ENCODE results near the gene ESRRG. TPM values are rescaled to one million over a fixed set of nuclear protein-coding genes. Genes with fewer than 3 reads are reported as not detected.

Gene ESRRG
- total RNA-seq, 2 donors from 2014 or later, result 4.1 to 16.2 TPM

GRCh38 chr1:216521477-216521876, 201.8 kb downstream of the ESRRG start:
- Histone ChIP-seq H3K36me3 (no peaks in the 10 kb centered on the region), H3K27me3 (replicated peaks; ENCODE audit: insufficient read depth) (no peaks in the 10 kb centered on the region), H3K4me3 (no peak overlapping the region), H3K27ac (no peak overlapping the region), H3K9me3 (no peaks in the 10 kb centered on the region), H3K4me1 (replicated peaks) (no peaks in the 10 kb centered on the region)
- DNase-seq (ENCODE audit: low spot score), result no peak
- intact Hi-C loops (cut with DNase I), result no loop called here
- TF ChIP-seq POLR2AphosphoS5 (IDR thresholded peaks at IDR 0.05) (no peak), POLR2A (IDR thresholded peaks at IDR 0.05) (no peak)
- TF ChIP-seq, protein P1, sequence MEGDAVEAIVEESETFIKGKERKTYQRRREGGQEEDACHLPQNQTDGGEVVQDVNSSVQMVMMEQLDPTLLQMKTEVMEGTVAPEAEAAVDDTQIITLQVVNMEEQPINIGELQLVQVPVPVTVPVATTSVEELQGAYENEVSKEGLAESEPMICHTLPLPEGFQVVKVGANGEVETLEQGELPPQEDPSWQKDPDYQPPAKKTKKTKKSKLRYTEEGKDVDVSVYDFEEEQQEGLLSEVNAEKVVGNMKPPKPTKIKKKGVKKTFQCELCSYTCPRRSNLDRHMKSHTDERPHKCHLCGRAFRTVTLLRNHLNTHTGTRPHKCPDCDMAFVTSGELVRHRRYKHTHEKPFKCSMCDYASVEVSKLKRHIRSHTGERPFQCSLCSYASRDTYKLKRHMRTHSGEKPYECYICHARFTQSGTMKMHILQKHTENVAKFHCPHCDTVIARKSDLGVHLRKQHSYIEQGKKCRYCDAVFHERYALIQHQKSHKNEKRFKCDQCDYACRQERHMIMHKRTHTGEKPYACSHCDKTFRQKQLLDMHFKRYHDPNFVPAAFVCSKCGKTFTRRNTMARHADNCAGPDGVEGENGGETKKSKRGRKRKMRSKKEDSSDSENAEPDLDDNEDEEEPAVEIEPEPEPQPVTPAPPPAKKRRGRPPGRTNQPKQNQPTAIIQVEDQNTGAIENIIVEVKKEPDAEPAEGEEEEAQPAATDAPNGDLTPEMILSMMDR (IDR thresholded peaks at IDR 0.05), result no peak
- 59% methylated on average over 8 of the region's 8 CpGs for WGBS

DNA sequence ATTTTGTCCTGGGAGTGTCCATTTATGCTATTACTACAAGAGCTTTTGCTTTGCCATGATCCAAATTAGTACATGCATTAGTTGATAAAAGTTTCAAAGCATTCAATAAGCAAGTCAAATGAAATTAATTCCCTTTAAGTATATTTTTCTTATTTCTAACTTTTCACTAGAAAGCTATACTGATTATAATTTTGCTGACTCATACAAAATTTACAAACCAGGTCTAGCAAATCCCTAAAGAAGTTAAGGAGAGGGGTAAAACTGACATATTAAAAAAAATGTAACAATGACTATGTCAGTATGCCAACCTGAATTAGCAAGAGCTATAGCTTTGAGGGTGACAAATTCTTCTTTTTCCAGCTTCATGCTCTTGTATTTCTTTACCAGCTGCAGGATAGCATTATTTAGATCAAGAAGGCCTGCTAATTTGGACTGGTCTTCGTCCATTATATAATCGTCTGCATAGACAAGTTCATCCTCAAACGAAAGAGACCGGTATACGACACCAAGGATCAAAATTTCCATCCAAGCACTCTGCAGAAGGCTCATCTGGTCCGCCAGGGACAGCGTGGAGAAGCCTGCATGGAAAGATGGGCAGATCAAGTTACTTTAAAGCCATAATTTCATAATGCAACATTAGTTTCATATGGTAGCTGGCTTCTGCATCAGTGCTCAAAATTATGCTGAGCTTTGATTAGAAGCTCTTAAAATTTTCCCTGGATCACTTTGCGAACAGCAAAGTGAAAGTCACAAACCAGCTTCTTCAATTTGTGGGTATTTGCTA, 204.2 kb downstream of the ESRRG start:
- Histone ChIP-seq H3K27me3 (replicated peaks; ENCODE audit: insufficient read depth) (no peaks in the 10 kb centered on the region), H3K4me1 (replicated peaks) (no peaks in the 10 kb centered on the region), H3K36me3 (no peaks in the 10 kb centered on the region), H3K27ac (no peak overlapping the region), H3K9me3 (no peaks in the 10 kb centered on the region), H3K4me3 (no peak overlapping the region)
- intact Hi-C loops (cut with DNase I), result no loop called here
- WGBS, result 84% methylated on average over 8 of the region's 8 CpGs
- DNase-seq (ENCODE audit: low spot score), result no peak
- TF ChIP-seq POLR2AphosphoS5 (IDR thresholded peaks at IDR 0.05) (no peak), POLR2A (IDR thresholded peaks at IDR 0.05) (no peak)
- TF ChIP-seq, protein P1 (IDR thresholded peaks at IDR 0.05), result no peak

DNA sequence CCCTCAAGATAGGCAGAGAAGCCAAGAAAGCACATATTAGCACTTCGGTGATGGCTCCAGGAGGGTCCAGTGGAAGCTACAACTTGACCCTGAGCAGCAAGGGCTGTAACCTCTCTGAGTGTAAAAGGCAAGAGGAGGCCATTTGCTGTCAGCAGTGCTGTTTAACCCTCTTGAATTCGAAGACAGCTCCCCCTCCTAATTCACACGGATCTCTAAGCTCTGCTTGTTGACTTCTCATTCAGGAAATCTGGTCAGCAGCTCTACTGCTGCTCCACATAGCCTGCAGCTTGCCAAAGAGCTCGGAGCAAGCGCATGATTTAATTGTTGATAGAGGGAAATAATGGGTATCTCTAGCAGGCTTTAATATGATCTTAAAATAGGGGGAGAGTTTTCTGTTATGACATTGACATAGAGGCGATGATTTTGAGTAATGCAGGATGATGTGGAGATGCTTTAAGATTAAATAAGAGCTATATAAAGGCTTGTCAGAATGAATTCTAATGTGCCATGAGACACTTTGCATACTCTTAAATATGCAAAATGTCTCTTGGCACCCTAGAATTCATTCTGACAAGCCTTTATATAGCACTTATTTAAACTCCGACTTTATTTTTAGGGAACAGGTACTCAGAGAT, 220.6 kb downstream of the ESRRG start:
- 48% methylated on average over 7 of the region's 7 CpGs for WGBS

DNA sequence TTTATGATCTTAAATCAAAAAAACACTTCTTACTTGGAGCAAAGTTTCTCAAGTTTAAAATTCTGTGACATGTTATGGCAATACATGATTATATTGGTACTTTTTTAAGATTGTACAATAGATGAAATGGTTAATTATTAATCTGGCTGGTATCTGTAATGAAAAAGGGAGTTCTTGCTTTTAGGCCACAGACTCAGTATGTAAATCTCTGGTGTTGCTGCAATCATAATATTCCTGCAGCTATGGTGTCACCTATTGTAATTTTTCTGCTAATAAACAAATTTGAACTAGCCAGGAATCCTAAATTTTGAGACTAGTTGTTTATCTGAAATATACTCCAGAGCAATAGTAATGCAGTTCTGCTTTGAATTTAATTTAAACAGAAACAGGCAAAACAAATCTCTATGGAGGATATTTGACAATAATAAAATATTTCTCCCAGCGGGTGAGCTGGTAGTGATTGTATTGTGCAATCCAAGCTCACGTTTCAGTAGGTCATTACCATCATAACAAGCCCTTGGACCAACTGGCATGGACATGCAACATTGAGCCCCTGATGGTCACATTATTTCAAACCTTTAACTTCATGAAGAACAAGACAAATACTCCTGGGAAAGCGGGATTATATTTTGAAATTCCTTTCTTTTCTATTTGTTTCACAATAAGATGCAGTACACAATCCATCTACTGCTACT, 222.8 kb downstream of the ESRRG start:
- WGBS, result 66% methylated on average over 3 of the region's 3 CpGs
- Histone ChIP-seq H3K27me3 (replicated peaks; ENCODE audit: insufficient read depth) (no peaks in the 10 kb centered on the region), H3K9me3 (no peaks in the 10 kb centered on the region), H3K36me3 (no peaks in the 10 kb centered on the region), H3K4me3 (no peak overlapping the region), H3K4me1 (replicated peaks) (no peaks in the 10 kb centered on the region), H3K27ac (no peak overlapping the region)
- intact Hi-C loops (cut with DNase I), result no loop called here
- DNase-seq (ENCODE audit: low spot score), result no peak
- TF ChIP-seq POLR2A (IDR thresholded peaks at IDR 0.05) (no peak), POLR2AphosphoS5 (IDR thresholded peaks at IDR 0.05) (no peak)
- TF ChIP-seq, protein P1 (IDR thresholded peaks at IDR 0.05), result no peak

More for the DNA sequence above, 220.6 kb downstream of the ESRRG start:
- Histone ChIP-seq H3K4me1 (replicated peaks) (no peaks in the 10 kb centered on the region), H3K4me3 (no peak overlapping the region), H3K27ac (no peak overlapping the region), H3K27me3 (replicated peaks; ENCODE audit: insufficient read depth) (no peaks in the 10 kb centered on the region), H3K36me3 (no peaks in the 10 kb centered on the region), H3K9me3 (no peaks in the 10 kb centered on the region)
- TF ChIP-seq, protein P1 (IDR thresholded peaks at IDR 0.05), result no peak
- TF ChIP-seq POLR2AphosphoS5 (IDR thresholded peaks at IDR 0.05) (no peak), POLR2A (IDR thresholded peaks at IDR 0.05) (no peak)
- no peak for DNase-seq (ENCODE audit: low spot score)
- intact Hi-C loops (cut with DNase I), result no loop called here
